GM18867 (cell line): ENCODE results near the gene DCTD.

Experiments used
- ATAC-seq: cut with Tn5 transposase; IDR thresholded peaks from one replicate; pipeline ENCODE4 v1.9.1; 2021; ENCODE audit warnings: mild to moderate bottlenecking, moderate library complexity; ENCODE audit not compliant: unreplicated experiment

The DCTD gene

DNA sequence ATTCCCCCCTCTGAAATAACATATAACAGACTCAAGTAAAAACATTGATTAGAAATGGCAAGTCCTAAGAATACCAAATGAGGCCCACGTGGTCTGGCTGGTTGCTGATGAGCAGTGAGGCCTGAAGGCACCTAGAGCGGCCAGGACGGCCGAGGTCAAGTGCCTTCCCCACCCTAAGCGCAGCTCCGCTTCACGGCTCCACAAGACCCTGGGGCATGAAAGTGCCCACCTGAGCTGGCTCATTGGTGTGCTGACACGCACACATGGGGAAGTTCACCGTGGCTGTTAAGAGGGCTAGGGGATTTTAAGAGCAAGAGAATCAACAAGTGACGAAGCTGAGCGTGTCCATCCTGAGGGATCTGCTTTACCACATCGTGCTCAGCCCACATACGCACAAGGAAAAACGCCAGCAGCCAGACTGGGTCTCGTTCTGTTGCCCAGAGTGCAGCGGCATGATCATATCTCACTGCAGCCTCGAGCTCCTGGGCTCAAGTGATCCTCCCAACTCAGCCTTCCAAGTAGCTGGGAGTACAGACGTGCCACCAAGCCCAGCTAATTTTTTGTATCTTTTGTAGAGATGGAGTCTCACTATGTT lies 22.4 kb downstream of the DCTD start:
- no peak for ATAC-seq

DNA sequence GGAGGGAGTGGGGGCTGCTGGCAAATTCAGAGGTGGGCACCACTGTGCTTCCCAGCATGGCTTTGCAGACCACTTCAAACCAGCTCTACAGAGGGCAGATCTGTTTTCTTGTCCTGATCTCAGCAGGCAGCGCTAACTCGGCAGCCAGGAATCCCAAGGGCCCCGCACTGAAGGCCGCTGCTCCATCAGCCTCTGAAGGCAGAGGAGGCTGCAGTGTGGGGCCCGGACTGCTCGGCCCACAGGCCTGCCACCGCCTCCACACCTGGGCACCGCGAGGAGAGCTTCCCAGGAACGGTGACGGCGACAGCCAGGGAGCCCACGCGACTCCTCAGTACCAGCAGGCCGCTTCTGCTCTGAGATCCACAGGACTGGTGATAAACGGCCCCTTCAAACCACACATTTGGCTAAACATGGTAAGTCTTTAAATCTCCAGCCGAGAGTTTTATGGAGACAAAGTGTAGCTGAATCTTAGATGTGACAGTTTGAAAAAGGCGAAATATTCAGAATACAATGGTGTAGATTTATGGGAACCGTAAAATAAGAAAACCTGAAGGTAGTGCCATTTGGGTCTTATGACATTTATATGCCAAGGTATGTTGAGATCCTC lies 23.6 kb downstream of the DCTD start:
- no peak for ATAC-seq

DNA sequence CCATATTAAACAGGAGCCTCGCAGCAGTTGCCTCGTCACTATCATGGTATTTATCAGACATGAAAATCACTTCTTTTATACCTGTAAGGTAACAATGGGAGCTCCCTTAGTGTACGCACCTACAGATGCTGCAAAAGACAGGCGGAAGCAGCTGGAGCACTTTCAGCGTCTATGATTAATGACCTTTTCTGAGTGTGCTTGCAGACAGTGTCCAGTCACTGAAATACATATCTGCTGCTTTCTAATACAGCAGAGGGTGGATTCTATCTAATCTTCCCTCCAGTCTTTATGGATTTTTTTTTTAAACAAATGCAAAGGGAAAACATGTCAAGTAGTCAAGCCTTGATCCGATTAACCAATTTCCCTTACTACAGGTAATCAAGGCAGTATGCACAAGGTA lies 24.1 kb downstream of the DCTD start:
- no peak for ATAC-seq

GRCh38 chr4:182890202-182890601 lies 27.0 kb downstream of the DCTD start:
- ATAC-seq: no peak

DNA sequence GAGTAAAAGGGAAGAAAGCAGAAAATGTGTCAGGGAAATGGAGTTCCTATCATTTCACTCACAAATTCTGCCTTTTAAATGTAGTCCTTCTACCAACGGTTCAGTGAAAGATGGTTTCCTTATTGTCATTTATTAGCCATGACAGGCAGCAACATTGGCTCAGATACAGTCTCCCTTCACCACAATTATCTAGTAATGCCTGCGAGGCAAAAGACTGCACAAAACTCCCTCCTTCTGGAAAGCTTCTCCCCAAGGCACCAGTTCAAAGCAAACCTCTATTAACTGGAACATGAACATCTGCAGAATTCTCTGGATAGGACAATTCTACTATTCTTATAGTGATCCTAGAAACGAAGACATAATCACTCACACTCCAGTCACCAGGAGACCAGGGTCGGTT lies 28.3 kb downstream of the DCTD start:
- ATAC-seq: no peak

- ATAC-seq: no peak
These were observed 30.4 kb downstream of the DCTD start for GRCh38 chr4:182886768-182887167.

GRCh38 chr4:182886205-182886604 lies 31.0 kb downstream of the DCTD start:
- no peak for ATAC-seq

- no peak for ATAC-seq
These were observed 31.5 kb downstream of the DCTD start for GRCh38 chr4:182885738-182886077.

GRCh38 chr4:182885022-182885737 lies 32.0 kb downstream of the DCTD start:
- ATAC-seq: no peak

DNA sequence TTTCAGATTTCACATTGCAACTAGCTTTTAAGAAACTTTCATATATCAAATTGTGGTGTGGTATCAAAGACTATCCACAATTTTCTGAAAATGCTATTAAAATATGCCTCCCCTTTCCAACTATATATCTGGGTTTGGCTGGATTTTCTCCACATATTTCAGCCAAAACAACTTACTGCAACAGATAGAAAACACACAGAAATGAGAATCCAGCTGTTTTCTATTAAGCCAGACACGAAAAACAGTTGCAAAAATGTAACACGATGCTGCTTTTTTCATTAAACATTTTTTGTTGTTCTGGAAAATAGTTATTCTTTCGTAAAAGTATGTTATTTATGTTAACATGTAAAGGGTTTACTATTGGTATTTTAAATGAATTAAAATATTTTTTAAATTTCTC lies 33.1 kb downstream of the DCTD start:
- ATAC-seq: no peak

- ATAC-seq: no peak
These were observed 33.8 kb downstream of the DCTD start for GRCh38 chr4:182883351-182883750.

- ATAC-seq: no peak
These were observed 35.3 kb downstream of the DCTD start for GRCh38 chr4:182881914-182882313.

DNA sequence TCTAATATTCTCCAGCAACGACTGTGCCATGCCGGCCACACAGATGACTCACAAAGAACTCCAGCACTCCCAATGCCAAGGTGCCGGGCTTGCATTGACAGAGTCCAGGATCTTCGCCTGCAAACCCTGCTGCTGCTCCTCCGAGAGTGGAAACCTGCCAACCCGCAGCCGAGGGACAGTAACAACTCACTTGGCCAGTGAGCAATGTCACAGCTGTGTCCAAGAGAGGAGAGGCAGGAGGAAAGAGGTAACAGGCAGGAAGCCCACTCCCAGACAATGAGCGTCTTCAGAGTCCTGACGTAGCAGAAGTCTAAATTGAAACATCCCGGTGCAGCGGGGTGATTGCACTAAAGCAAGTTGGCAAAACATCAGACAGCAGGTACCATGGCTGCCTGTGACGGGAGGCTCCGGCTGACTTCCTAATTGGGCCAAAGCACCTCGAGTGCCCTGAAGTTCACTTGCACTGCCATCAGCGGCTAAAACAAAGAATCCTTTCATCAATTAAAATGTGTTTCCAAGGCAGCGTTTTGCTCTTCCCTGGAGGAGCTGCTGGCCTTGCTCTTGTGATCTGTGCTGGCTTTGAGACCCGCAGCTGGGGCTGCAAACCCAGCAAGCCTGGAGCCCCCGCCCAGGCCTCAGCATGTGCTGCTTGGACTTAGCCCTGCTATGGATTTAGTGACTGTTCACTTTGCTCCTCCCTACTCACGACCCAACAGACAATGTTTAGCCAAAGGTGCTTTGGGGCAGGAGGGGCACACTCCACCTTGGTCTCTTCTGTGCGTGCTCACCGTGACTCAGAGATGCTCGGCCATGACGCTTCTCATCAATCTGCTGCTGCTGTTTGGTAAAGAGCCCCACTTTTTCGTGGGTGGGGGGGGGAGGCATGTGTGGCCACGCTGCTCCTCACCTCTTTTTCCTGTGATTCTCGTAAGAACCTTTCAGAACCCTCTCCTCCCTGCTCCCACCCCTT lies 36.5 kb downstream of the DCTD start:
- ATAC-seq: no peak

- no peak for ATAC-seq
These were observed 37.3 kb downstream of the DCTD start for GRCh38 chr4:182879913-182880312.

GRCh38 chr4:182878633-182879495 lies 38.3 kb downstream of the DCTD start:
- ATAC-seq: no peak

GRCh38 chr4:182877326-182877883 lies 39.8 kb downstream of the DCTD start:
- no peak for ATAC-seq

DNA sequence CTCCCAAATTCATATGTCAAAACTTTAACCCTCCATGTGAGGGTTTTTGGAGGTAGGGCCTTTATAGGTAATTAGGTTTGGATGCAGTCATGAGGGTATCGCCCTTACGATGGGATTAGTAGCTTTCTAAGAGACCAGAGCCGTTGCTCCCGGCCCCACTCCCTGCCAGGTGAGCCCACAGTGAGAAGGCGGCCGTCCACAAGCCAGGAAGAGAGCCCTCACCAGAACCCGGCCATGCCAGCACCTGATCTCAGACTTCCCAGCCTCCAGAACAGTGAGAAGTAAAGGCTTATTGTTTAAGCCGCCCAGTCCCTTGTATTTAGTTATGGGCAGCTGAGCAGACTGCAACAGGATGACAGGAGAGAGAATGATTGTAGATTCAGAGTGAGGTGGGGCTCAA lies 40.8 kb downstream of the DCTD start:
- ATAC-seq: no peak

DNA sequence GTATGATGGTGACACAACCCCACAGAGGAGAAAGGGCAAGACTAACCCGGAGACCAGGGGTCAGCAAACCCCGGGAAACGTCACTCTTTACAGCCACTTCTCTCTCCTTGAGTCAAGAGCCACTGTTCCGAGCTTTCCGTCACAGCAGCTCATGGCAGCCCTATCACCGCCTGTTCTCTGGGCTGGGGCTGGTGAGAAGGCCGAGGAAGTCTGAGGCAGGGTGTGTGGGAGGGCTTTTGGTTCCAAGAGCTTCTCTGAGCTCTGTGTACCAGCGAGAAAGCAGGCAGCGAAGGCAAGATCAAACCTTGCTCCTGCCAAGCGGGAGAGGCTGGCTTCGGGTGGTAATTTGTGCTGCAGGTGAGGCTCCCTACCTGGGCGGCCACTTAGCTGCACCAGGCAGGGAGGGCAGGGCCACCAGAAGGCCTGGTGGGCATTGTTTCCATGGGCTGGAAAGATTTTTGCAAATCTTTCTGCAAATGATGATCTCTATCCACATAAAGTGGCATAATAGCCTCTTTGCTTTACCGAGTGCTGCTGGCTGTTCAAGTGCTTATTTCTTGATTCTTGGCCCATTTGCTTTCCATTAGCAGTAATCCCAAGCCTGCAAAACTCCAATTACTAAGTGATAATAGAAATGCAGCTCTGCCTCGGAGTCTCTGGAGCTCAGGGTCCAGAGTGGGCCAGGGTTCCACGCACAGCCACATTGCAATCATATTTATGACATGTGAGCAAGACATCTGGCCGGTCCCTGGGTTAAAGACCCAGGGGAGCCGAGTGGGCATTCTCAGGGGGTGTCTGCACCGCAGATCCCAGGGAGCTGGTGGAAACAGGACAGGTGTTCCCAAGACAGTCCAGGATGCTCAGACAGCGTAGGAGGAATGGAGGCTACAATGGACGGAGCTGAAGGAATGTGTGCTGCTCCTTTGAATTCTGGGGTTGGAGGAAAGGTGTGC lies 41.5 kb downstream of the DCTD start:
- no peak for ATAC-seq

GRCh38 chr4:182874797-182875345 lies 42.3 kb downstream of the DCTD start:
- no peak for ATAC-seq
